ENCODE results near the gene KIF11. TPM values are rescaled to one million over a fixed set of nuclear protein-coding genes. Genes with fewer than 3 reads are reported as not detected.
A peak's percentile ranks its signal among the peaks of the same experiment; 100 is the strongest.

The KIF11 gene
- total and polyA plus RNA-seq, 2 of the 13 experiments (the other 11 are each of a cell fraction or from before 2014, with no cell fraction given), result 8.7 to 38.4 TPM

DNA sequence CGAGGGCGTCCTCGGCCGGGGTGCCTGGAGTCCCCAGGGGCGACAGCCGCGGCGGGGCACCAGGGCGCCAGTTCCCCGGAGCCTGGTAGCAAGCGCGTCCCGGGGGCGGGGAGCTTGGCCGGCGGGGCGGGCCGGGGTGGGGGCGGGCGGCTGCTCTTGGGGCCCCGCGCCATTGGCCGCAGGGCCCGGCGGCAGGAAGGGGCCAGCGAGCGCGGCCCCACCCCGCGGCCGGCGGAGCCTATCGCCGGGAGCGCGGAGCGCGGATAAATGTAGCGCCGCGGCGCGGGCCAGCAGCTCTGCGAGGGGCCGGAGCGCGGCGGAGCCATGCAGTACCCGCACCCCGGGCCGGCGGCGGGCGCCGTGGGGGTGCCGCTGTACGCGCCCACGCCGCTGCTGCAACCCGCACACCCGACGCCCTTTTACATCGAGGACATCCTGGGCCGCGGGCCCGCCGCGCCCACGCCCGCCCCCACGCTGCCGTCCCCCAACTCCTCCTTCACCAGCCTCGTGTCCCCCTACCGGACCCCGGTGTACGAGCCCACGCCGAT lies 96.8 kb downstream of the KIF11 start, which contains the start of gene HHEX (continued):
- TF ChIP-seq HMGXB3 (CRISPR knock-in tag; IDR thresholded peaks at IDR 0.05; ENCODE audit: borderline replicate concordance) (no peak), MIER2 (CRISPR knock-in tag; IDR thresholded peaks at IDR 0.05) (no peak), SAFB2 (CRISPR knock-in tag; IDR thresholded peaks at IDR 0.05; ENCODE audit: borderline replicate concordance, low read depth) (no peak), MED8 (CRISPR knock-in tag; IDR thresholded peaks at IDR 0.05; ENCODE audit: insufficient replicate concordance) (no peak), RFX3 (CRISPR knock-in tag; IDR thresholded peaks at IDR 0.05) (no peak), ZSCAN20 (CRISPR knock-in tag; IDR thresholded peaks at IDR 0.05; ENCODE audit: borderline replicate concordance) (no peak), ZNF556 (CRISPR knock-in tag; IDR thresholded peaks at IDR 0.05; ENCODE audit: borderline replicate concordance) (no peak), AGO2 (optimal IDR thresholded peaks at IDR 0.05; ENCODE audit: low read depth, low read length) (no peak), KDM2A (CRISPR knock-in tag; IDR thresholded peaks at IDR 0.05; ENCODE audit: borderline replicate concordance, low read depth) (no peak), TBL1XR1 (IDR thresholded peaks at IDR 0.05; ENCODE audit: borderline replicate concordance, low read length, partially characterized antibody) (no peak), HIVEP1 (CRISPR knock-in tag; IDR thresholded peaks at IDR 0.05) (no peak), FUBP1 (CRISPR knock-in tag; IDR thresholded peaks at IDR 0.05; ENCODE audit: borderline replicate concordance) (no peak), KAT7 (CRISPR knock-in tag; IDR thresholded peaks at IDR 0.05; ENCODE audit: borderline replicate concordance) (peak; percentile 58; the same call in 1 of the 2 replicates), ZBTB37 (CRISPR knock-in tag; IDR thresholded peaks at IDR 0.05) (no peak), NCOR1 (IDR thresholded peaks at IDR 0.05; ENCODE audit: borderline replicate concordance, low read length) (no peak), SMARCE1 (IDR thresholded peaks at IDR 0.05; ENCODE audit: borderline replicate concordance) (no peak), ZC3H4 (CRISPR knock-in tag; IDR thresholded peaks at IDR 0.05; ENCODE audit: borderline replicate concordance) (no peak)
- TF ChIP-seq, protein P1, sequence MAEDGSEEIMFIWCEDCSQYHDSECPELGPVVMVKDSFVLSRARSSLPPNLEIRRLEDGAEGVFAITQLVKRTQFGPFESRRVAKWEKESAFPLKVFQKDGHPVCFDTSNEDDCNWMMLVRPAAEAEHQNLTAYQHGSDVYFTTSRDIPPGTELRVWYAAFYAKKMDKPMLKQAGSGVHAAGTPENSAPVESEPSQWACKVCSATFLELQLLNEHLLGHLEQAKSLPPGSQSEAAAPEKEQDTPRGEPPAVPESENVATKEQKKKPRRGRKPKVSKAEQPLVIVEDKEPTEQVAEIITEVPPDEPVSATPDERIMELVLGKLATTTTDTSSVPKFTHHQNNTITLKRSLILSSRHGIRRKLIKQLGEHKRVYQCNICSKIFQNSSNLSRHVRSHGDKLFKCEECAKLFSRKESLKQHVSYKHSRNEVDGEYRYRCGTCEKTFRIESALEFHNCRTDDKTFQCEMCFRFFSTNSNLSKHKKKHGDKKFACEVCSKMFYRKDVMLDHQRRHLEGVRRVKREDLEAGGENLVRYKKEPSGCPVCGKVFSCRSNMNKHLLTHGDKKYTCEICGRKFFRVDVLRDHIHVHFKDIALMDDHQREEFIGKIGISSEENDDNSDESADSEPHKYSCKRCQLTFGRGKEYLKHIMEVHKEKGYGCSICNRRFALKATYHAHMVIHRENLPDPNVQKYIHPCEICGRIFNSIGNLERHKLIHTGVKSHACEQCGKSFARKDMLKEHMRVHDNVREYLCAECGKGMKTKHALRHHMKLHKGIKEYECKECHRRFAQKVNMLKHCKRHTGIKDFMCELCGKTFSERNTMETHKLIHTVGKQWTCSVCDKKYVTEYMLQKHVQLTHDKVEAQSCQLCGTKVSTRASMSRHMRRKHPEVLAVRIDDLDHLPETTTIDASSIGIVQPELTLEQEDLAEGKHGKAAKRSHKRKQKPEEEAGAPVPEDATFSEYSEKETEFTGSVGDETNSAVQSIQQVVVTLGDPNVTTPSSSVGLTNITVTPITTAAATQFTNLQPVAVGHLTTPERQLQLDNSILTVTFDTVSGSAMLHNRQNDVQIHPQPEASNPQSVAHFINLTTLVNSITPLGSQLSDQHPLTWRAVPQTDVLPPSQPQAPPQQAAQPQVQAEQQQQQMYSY (CRISPR knock-in tag; IDR thresholded peaks at IDR 0.05), result peak; percentile 57

All from HepG2 (cell line).